Gastroesophageal sphincter (tissue), 4 donors: Measurements from ENCODE around the gene TMEM240. TPM values are rescaled to one million over a fixed set of nuclear protein-coding genes. Genes with fewer than 3 reads are reported as not detected.

ENCODE experiments used
- ATAC-seq: fragments of 150-250 bp; one replicate; pipeline ENCODE4 v1.9.1; 2016; ENCODE audit warnings: mild to moderate bottlenecking, moderate library complexity
- H3K27ac ChIP-seq, 4 donors: fragments of 200-600 bp; sonication (generic) in 3 of 4; 1 replicate in 3 of 4; 2 replicates in 1 of 4; pipeline ENCODE4 v1.5.1; 2016 to 2019
- H3K27me3 ChIP-seq: fragments of 200-600 bp; sonication (generic); one replicate; pipeline ENCODE4 v1.5.1; 2019
- H3K36me3 ChIP-seq, 2 donors: fragments of 200-600 bp; sonication (generic); one replicate each; pipeline ENCODE4 v1.5.1; 2019; ENCODE audit warnings: control low read depth in 1 of 2
- H3K4me1 ChIP-seq, 3 donors: fragments of 200-600 bp; sonication (generic); 1 replicate in 2 of 3; 2 replicates in 1 of 3; pipeline ENCODE4 v1.5.1; 2016 to 2019; ENCODE audit warnings: control low read depth in 2 of 3
- H3K4me3 ChIP-seq, 2 donors: fragments of 200-600 bp; sonication (generic); one replicate each; pipeline ENCODE4 v1.5.1; 2019; ENCODE audit warnings: mild to moderate bottlenecking in 1 of 2, moderate library complexity in 1 of 2
- H3K9me3 ChIP-seq, 3 donors: fragments of 200-600 bp; sonication (generic); one replicate each; pipeline ENCODE4 v1.5.1; 2017 to 2019; ENCODE audit warnings: control low read depth in 2 of 3
- CTCF ChIP-seq, 4 experiments: fragments of 200-600 bp in 2 of 4; fragments of 450-650 bp in 2 of 4; sonication (generic) in 1 of 4; IDR thresholded peaks; one replicate each; pipeline ENCODE4 v1.5.1; 2017 to 2019; ENCODE audit warnings: antibody characterized with exemption in 4 of 4, mild to moderate bottlenecking in 2 of 4, moderate library complexity in 2 of 4
- EP300 ChIP-seq: sonication (generic); formaldehyde crosslinking; IDR thresholded peaks from one replicate; pipeline ENCODE4 v1.6.1; 2017; ENCODE audit warnings: antibody characterized with exemption, mild to moderate bottlenecking
- POLR2A ChIP-seq, 2 donors: fragments of 450-650 bp; IDR thresholded peaks; one replicate each; pipeline ENCODE4 v1.6.1; 2017; ENCODE audit warnings: antibody characterized with exemption in 2 of 2, mild to moderate bottlenecking in 2 of 2, moderate library complexity in 1 of 2
- POLR2AphosphoS5 ChIP-seq: sonication (generic); formaldehyde crosslinking; IDR thresholded peaks from one replicate; pipeline ENCODE4 v1.6.1; 2017; ENCODE audit warnings: antibody characterized with exemption
- WGBS, 2 donors: methylation state at CpG; one replicate each; pipeline ENCODE4 v1.1.5; 2018; ENCODE audit warnings: low coverage in 1 of 2; 5-methylcytosine and 5-hydroxymethylcytosine counted together
- total RNA-seq, 4 donors: library from RNA; depleted of rRNA; stranded (reverse); fragments of >200 nt; gene quantifications; one replicate each; pipeline ENCODE4 v1.1.0, GENCODE V29; 2016

The TMEM240 gene
- total RNA-seq, 4 donors from 2014 or later: 12.0 to 18.1 (median 14.4) TPM

- TF ChIP-seq POLR2AphosphoS5 (no peak), CTCF (IDR thresholded peaks at IDR 0.05) (no peak), POLR2A (IDR thresholded peaks at IDR 0.05) (no peak), EP300 (no peak)
- Histone ChIP-seq H3K9me3 (peaks cover 0 to under 1% (median 0%) of the 10 kb centered on the region in 3 donors), H3K4me1 (peaks cover 0 to 59% (median 14%) of the 10 kb centered on the region in 3 donors), H3K27me3 (no peaks in the 10 kb centered on the region), H3K27ac (peak overlapping the region in 3 of 4 donors; percentile 32 to 53 (median 36)), H3K4me3 (no peak overlapping the region), H3K36me3 (peaks cover 0 to 34% of the 10 kb centered on the region in 2 donors)
- no peak for ATAC-seq
- 10% methylated on average over 2 of the region's 15 CpGs; no CpG with 5 or more reads in 1 of the 2 donors for WGBS, 2 donors
These were observed 3.4 kb downstream of the TMEM240 start for GRCh38 chr1:1536938-1537546.

- Histone ChIP-seq H3K27me3 (no peaks in the 10 kb centered on the region), H3K4me1 (peaks cover 0 to 54% (median 13%) of the 10 kb centered on the region in 3 donors), H3K27ac (peak overlapping the region in 3 of 4 donors; percentile 32 to 53 (median 36)), H3K36me3 (peaks cover 0 to 32% of the 10 kb centered on the region in 2 donors), H3K4me3 (no peak overlapping the region), H3K9me3 (peaks cover 0 to 8% (median 0%) of the 10 kb centered on the region in 3 donors)
- WGBS, 2 donors: 11 to 61% methylated on average over 4 to 11 of the region's 48 CpGs
- no peak for TF ChIP-seq POLR2AphosphoS5
- no peak for TF ChIP-seq EP300
- no peak for TF ChIP-seq POLR2A (IDR thresholded peaks at IDR 0.05)
- no peak for TF ChIP-seq CTCF (IDR thresholded peaks at IDR 0.05)
- ATAC-seq: no peak
These were observed 4.1 kb downstream of the TMEM240 start for GRCh38 chr1:1536019-1536937.

- no CpG with 5 or more reads among the region's 66 CpGs for WGBS, 2 donors
These were observed 5.0 kb downstream of the TMEM240 start for GRCh38 chr1:1535201-1536018.

More at GRCh38 chr1:1535201-1536018, 5.0 kb downstream of the TMEM240 start:
- H3K4me1 ChIP-seq: peaks cover 0 to 46% (median 8%) of the 10 kb centered on the region in 3 donors
- H3K36me3 ChIP-seq: peaks cover 0 to 30% of the 10 kb centered on the region in 2 donors
- H3K9me3 ChIP-seq: peaks cover 0 to 10% (median 0%) of the 10 kb centered on the region in 3 donors
- ATAC-seq: no peak
- no peaks in the 10 kb centered on the region for H3K27me3 ChIP-seq
- H3K27ac ChIP-seq: peak overlapping the region in 1 of 4 donors; percentile 53
- H3K4me3 ChIP-seq: no peak overlapping the region
- TF ChIP-seq POLR2AphosphoS5 (no peak), EP300 (no peak), POLR2A (IDR thresholded peaks at IDR 0.05) (no peak), CTCF (IDR thresholded peaks at IDR 0.05) (no peak)
